ENCODE measurements around the gene LIN7A. TPM values are rescaled to one million over a fixed set of nuclear protein-coding genes. Genes with fewer than 3 reads are reported as not detected.

Gene LIN7A
- total RNA-seq, 1 experiment from 2014 or later, result not detected

- ChIA-PET POLR2A (no interaction called here), CTCF (no interaction called here)
- no peak for DNase-seq (ENCODE audit: low read depth, low spot score)
- TF ChIP-seq REST (IDR thresholded peaks at IDR 0.05; ENCODE audit: insufficient read depth in 1 of 2, low read depth in 2 of 2, low read length in 1 of 2), result no peak
- no peaks in the 10 kb centered on the region for H3K4me1 ChIP-seq (ENCODE audit: control insufficient read depth, insufficient read depth, low read length)
- H3K27ac ChIP-seq (ENCODE audit: low read length), result no peak overlapping the region
- no TSS peak for BruUV-seq (replicated peaks)
- no peak overlapping the region for H3K4me3 ChIP-seq (ENCODE audit: low read depth in 2 of 2, low read length in 2 of 2)
- H3K36me3 ChIP-seq (ENCODE audit: control insufficient read depth, insufficient read depth, low read length), result no peaks in the 10 kb centered on the region
- intact Hi-C loops (cut with micrococcal nuclease; ENCODE audit: unreplicated experiment) (no loop called here), in situ Hi-C loops (cut with HindIII; ENCODE audit: low pct_unique_long_range_greater_than_20kb, low sequenced_read_pairs) (no loop called here)
- H3K9me3 ChIP-seq (ENCODE audit: control insufficient read depth, insufficient read depth, low read depth, low read length), result no peaks in the 10 kb centered on the region
- no peak for ATAC-seq
- H3K27me3 ChIP-seq (ENCODE audit: control insufficient read depth, insufficient read depth, low read length), result no peaks in the 10 kb centered on the region
Observed at GRCh38 chr12:80745851-80746505, 191.8 kb downstream of the LIN7A start.

Small RNA genes lying within 50 kb of the gene (microRNA-seq; reads per million reads assigned to microRNA genes)
- gene MIR617 (ENCODE audit: unreplicated experiment), result not detected
- gene MIR618 (ENCODE audit: unreplicated experiment), result not detected

Other genes starting within 250 kb of the LIN7A start
- gene MYF6, start 230.3 kb downstream of the LIN7A start, total RNA-seq (2021; ENCODE audit: unreplicated experiment), result not detected
- gene MYF5, start 221.0 kb downstream of the LIN7A start, total RNA-seq (2021; ENCODE audit: unreplicated experiment), result not detected
- 0.10 TPM for gene ACSS3, start 140.1 kb upstream of the LIN7A start, total RNA-seq (2021; ENCODE audit: unreplicated experiment)

Measured in Panc1 (cell line).